Epidermal melanocyte (primary cell): ENCODE measurements around the gene OR2V1.

ENCODE experiments used
- DNase-seq: peaks from one replicate; pipeline ENCODE4 v3.0.0; 2011; ENCODE audit warnings: low spot score; ENCODE audit not compliant: insufficient read length

The OR2V1 gene

GRCh38 chr5:181076920-181077319 is 54.0 kb downstream of the OR2V1 start:
- DNase-seq: no peak
